Measurements from ENCODE around the gene RTN4R. TPM values are rescaled to one million over a fixed set of nuclear protein-coding genes. Genes with fewer than 3 reads are reported as not detected.

Gene RTN4R
- total and polyA plus RNA-seq, 2 experiments from 2014 or later = 5.2 to 5.3 TPM

GRCh38 chr22:20257212-20258020 lies 10.7 kb downstream of the RTN4R start:
- Histone ChIP-seq H3K4me3 (no peak overlapping the region), H3K27ac (no peak overlapping the region), H3K4me1 (ENCODE audit: low read depth) (no peaks in the 10 kb centered on the region), H3K27me3 (no peaks in the 10 kb centered on the region), H3K36me3 (no peaks in the 10 kb centered on the region), H3K9me3 (ENCODE audit: low read depth) (no peaks in the 10 kb centered on the region)
- no peak for TF ChIP-seq CTCF (IDR thresholded peaks at IDR 0.05; ENCODE audit: low read depth, low read length)
- DNase-seq (ENCODE audit: low read depth in 1 of 2, low spot score in 1 of 2) = no peak

- TF ChIP-seq CTCF (IDR thresholded peaks at IDR 0.05; ENCODE audit: low read depth, low read length) = no peak
- no peak overlapping the region for H3K4me3 ChIP-seq
- no peaks in the 10 kb centered on the region for H3K9me3 ChIP-seq (ENCODE audit: low read depth)
- no peak overlapping the region for H3K27ac ChIP-seq
- DNase-seq (ENCODE audit: low read depth in 1 of 2, low spot score in 1 of 2) = no peak
- no peaks in the 10 kb centered on the region for H3K36me3 ChIP-seq
- H3K4me1 ChIP-seq (ENCODE audit: low read depth) = no peaks in the 10 kb centered on the region
- H3K27me3 ChIP-seq = no peaks in the 10 kb centered on the region
These were observed 11.4 kb downstream of the RTN4R start for GRCh38 chr22:20256551-20257211.

- Histone ChIP-seq H3K4me1 (ENCODE audit: low read depth) (no peaks in the 10 kb centered on the region), H3K4me3 (no peak overlapping the region), H3K36me3 (no peaks in the 10 kb centered on the region), H3K27me3 (no peaks in the 10 kb centered on the region), H3K9me3 (ENCODE audit: low read depth) (no peaks in the 10 kb centered on the region), H3K27ac (no peak overlapping the region)
- DNase-seq (ENCODE audit: low read depth in 1 of 2, low spot score in 1 of 2) = no peak
- TF ChIP-seq CTCF (IDR thresholded peaks at IDR 0.05; ENCODE audit: low read depth, low read length) = no peak
These were observed 12.1 kb downstream of the RTN4R start for GRCh38 chr22:20256027-20256426.

GRCh38 chr22:20254975-20255946 lies 12.9 kb downstream of the RTN4R start:
- TF ChIP-seq CTCF (IDR thresholded peaks at IDR 0.05; ENCODE audit: low read depth, low read length) = no peak

GRCh38 chr22:20253161-20253560 lies 15.0 kb downstream of the RTN4R start:
- no peak for TF ChIP-seq CTCF (IDR thresholded peaks at IDR 0.05; ENCODE audit: low read depth, low read length)

More at GRCh38 chr22:20254975-20255946, 12.9 kb downstream of the RTN4R start:
- no peak for DNase-seq (ENCODE audit: low read depth in 1 of 2, low spot score in 1 of 2)
- Histone ChIP-seq H3K36me3 (no peaks in the 10 kb centered on the region), H3K27me3 (no peaks in the 10 kb centered on the region), H3K9me3 (ENCODE audit: low read depth) (no peaks in the 10 kb centered on the region), H3K4me1 (ENCODE audit: low read depth) (no peaks in the 10 kb centered on the region), H3K27ac (no peak overlapping the region), H3K4me3 (no peak overlapping the region)

More at GRCh38 chr22:20253161-20253560, 15.0 kb downstream of the RTN4R start:
- Histone ChIP-seq H3K4me1 (ENCODE audit: low read depth) (no peaks in the 10 kb centered on the region), H3K9me3 (ENCODE audit: low read depth) (no peaks in the 10 kb centered on the region), H3K27me3 (no peaks in the 10 kb centered on the region), H3K4me3 (no peak overlapping the region), H3K36me3 (no peaks in the 10 kb centered on the region), H3K27ac (no peak overlapping the region)
- DNase-seq (ENCODE audit: low read depth in 1 of 2, low spot score in 1 of 2) = no peak
